K562 treated with DMSO at 1 percent for 4 hours (cell line): ENCODE measurements around the gene CBFA2T3. TPM values are rescaled to one million over a fixed set of nuclear protein-coding genes. Genes with fewer than 3 reads are reported as not detected.

Source experiments
- total RNA-seq: library from RNA; unstranded; fragments of 300-600 nt; gene quantifications from 2 replicates; pipeline ENCODE4 v1.2.3, GENCODE V29; 2022; ENCODE audit not compliant: insufficient read depth

The CBFA2T3 gene
- 13.8 and 28.6 TPM in 2 replicates for total RNA-seq

DNA sequence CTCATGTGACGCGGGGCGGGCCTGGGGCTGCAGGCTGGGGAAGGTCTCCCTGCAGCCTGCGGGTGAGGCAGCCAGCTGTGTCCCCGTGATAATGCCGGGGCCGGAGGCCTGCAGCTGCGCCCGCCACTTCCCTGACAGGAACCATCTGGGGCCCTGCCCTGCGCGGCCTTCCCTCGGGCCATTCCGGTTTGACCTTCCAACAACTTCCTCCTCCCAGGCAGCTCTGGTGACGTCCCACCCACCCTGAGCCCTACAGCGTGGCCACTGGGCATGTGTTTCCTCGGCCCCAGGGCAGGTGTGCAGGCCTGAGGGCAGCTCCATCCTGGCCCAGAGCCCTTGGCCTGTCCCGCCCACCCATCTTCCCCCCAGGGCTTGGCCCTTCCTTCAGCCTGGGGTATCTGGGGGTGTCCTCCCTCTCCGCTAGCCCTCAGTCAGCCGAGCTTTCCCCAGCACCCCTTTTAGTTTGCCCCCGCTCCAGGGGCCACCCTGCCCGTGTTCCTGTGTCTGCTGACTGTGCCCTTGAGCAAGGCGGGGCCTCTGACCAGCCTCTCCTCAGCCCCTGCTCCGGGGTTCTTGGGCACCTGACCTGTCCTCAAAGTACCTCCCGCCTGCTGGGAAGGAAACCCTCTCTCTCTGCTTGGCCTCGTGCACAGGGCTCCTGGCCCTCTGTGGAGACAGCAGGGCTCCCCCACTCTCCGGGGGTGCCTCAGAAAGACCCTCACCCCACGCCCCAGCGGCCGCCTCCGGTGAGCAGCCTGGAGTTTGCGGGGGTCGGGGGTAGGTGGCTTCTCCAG, at the start of gene CBFA2T3:
Gene CBFA2T3 (minus strand): TSS at position 190 of the 794 bp plus-strand sequence. CDS start 400 bp downstream, outside the sequence.

DNA sequence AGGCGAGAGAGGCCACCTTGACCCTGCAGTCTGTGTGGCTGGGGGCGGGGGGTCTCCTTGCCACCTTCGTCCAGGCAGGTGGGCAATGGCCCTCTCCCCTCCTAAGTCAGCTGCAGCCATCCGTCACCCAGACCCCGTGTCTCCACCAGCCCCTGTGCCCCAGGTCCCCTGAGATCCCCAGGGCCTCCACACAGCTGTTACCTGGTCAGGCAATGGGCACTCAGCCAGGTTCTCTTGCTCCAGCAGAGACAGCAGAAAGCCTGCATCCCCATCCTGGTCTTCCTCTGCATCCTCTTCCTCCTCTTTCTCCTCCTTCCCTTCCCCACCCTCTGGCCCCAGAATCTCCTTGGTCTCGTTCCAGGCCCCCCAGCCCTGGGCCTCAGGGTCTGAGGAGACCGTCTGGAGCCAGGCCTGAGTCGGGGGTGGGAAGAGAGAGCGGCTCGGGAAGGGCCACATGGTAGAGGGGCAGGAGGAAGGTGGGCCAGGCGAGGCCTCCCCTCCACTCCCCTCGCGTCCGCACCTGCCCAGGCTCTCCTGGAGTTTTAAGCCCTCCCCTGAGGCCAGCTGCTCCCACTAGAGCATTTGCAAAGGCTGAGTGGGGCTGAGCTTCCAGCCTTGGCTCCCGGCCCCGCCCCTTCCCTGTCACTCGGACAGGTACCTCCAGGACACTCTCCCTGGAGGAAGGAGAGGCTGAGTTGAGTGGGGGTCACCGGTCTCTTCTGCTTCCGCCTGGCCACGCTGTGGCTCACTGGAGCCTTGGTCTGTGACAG, 110.7 kb downstream of the CBFA2T3 start, which contains the start of gene PABPN1L:
Gene PABPN1L (minus strand): TSS at position 510 of the 770 bp plus-strand sequence. CDS start 54 bp downstream, at position 456.

DNA sequence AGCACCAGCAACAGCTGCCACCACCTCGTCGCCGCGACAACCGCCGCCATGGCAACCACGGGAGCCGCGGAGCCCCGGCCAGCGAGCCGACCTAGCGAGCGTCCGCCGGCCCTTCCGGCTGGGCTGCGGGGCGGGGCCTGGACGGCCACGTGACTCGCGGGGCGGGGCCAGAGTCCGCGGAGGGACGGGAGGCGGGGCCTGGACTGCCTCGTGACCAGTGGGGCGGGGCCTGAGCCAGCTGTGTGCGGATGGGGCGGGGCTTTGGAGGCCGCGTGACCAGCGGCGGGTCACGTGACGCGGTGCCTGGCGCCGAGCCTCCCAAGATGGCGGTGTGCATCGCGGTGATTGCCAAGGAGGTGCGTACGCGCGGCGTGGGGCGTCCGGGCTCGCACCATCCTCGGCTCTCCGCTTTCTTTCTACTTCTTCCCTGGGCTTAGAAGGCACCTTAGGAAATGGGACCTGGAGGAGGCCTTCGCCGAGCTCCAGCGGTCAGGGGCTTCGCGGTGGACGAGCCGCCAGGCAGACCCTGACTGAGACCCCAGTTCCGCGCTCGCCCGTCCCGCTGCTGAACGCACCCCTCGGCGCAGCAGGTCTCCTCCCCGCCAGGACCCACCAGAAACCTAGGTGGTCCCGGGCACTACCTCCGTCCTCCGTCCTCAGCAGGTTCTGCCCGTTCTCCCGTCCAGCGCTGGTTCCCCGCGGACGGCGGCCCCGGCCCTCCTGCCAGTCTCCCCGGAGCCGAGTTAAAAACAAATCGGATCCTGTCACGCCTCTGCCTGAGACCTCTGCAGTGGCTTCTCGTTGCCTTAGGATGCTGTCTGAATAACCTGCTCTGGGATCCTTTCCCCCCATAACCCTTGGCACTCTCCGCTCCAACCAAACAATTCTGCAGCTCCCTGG, 119.9 kb downstream of the CBFA2T3 start, which contains the start of the genes GALNS and TRAPPC2L:
Gene GALNS (minus strand): TSS at position 120 of the 900 bp plus-strand sequence. CDS start 70 bp downstream, at position 50.
Gene TRAPPC2L (plus strand): TSS at position 300 of the 900 bp plus-strand sequence. CDS start 24 bp downstream, at position 324.

Other genes starting within 250 kb of the CBFA2T3 start
- gene PIEZO1, start 192.0 kb downstream of the CBFA2T3 start, total RNA-seq: 237 and 289 TPM in 2 replicates
- gene CDT1, start 173.4 kb downstream of the CBFA2T3 start, total RNA-seq: 235 and 248 TPM in 2 replicates
- 276 and 300 TPM in 2 replicates for gene APRT, start 165.3 kb downstream of the CBFA2T3 start, total RNA-seq
- gene GALNS, start 120.3 kb downstream of the CBFA2T3 start, total RNA-seq: 10.0 and 10.5 TPM in 2 replicates
- gene TRAPPC2L, start 120.1 kb downstream of the CBFA2T3 start, total RNA-seq: 48.4 and 59.9 TPM in 2 replicates
- gene PABPN1L, start 110.5 kb downstream of the CBFA2T3 start, total RNA-seq: 1.9 TPM in 1 of 2 replicates, not detected in the other
- 22.9 and 35.2 TPM in 2 replicates for gene ACSF3, start 116.6 kb upstream of the CBFA2T3 start, total RNA-seq
- not detected in 2 replicates for gene CDH15, start 194.5 kb upstream of the CBFA2T3 start, total RNA-seq
- not detected in 2 replicates for gene SLC22A31, start 223.3 kb upstream of the CBFA2T3 start, total RNA-seq
- gene ZNF778, start 240.5 kb upstream of the CBFA2T3 start, total RNA-seq: 1.9 and 12.8 TPM in 2 replicates